Activated CD4-positive, alpha-beta T cell treated with anti-CD3 and anti-CD28 coated beads, Interleukin-2, amount 50 U/mL, for 1 hour (primary cell): ENCODE data around the gene RDM1.
"Not testable (repeated sequence)": the region's sequence is repeated elsewhere in the genome, so short reads cannot be mapped to it uniquely, and the experiment has no call there.

Source experiments
- DNase-seq: peaks from one replicate; pipeline ENCODE4 v3.0.0-alpha.2; 2020

The RDM1 gene, protein sequence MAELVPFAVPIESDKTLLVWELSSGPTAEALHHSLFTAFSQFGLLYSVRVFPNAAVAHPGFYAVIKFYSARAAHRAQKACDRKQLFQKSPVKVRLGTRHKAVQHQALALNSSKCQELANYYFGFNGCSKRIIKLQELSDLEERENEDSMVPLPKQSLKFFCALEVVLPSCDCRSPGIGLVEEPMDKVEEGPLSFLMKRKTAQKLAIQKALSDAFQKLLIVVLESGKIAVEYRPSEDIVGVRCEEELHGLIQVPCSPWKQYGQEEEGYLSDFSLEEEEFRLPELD

GRCh38 chr17:35930211-35931065, at the start of gene RDM1:
Gene RDM1, minus strand, starts transcription at chr17:35930773. Its CDS starts 46 bp downstream, at chr17:35930727.
- DNase-seq, result peak; percentile 61

- DNase-seq, result no peak
Measured at GRCh38 chr17:35978346-35978745, 47.8 kb upstream of the RDM1 start.

DNA sequence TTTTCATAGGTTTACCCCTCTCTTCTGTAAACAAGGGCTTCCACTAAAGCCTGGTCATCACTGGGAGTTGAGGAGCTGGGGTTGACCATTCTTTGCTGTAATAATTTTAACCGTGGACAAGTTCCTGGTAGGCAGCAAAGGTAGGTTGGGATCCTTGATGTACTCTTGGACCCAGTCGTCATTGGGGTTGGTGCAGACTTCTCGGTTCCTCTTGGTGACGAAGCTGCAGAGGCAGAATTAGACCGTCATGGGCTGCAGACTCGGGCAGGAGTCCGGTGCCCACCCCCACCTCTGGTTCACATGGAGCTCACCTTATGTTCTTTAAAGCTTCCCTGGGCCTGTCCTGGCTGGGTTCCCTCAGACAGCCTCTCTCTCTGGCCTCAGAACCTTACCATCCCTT, 46.9 kb upstream of the RDM1 start:
- no peak for DNase-seq

DNA sequence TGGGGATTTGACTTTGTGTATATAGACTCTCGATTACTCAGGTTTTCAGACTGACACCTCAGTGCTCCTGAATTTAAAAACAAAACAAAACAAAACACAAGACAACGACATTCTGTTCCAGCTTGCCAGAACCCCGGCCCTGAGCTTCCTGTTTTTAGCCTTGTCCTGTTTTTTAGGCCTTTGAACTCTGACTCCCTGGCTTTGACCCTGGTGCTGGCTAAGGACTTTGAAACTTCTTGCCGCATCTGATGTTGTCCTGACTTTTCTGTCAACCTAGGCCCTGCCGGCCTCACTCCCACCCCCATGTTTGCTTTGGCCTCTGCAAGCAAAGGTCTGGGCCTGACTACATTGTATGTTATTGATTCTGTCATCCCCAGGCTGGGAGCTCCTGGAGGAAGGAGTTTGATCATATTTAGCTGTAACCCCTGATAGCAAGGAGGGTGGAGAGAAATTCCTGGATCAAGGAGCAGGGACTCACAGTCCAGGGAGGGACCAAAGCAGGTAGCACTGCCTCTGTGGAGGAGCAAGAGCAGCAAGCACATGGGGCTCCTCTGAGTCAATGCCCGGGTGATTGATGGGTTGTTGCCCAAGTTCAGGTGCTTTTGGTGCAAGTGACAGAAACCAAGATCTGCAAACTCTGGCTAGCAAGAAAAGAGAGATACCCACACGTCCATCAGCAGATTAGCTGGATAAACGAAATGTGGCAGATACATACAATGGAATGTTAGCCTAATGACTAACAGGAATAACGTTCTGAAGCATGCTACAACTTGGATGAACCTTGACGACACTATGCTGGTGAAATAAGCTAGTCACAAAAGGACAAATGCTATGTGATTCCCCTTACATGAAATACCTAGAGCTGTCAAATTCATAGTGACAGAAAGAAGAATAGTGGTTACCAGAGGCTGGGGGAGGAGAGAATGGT, 43.0 kb upstream of the RDM1 start:
- no peak for DNase-seq

DNA sequence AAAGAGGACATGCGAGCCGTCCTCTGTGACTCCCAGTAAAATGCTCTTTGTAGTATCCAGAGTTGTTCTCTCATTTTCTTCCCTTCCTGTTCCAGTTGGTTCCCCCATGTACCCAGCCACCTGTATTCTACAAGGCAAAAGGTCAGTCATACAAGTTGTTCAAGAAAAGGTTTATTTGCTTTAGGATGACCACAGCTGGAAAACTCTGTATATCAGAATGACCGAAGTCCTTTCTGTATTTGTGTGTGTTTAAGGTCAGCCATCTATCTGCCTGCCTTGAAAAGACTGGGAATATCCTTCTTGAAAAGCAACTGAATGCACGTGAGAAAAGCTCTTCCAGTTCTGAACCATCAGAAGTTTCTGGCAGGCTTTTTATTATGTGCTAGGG, 42.4 kb upstream of the RDM1 start:
- no peak for DNase-seq

DNA sequence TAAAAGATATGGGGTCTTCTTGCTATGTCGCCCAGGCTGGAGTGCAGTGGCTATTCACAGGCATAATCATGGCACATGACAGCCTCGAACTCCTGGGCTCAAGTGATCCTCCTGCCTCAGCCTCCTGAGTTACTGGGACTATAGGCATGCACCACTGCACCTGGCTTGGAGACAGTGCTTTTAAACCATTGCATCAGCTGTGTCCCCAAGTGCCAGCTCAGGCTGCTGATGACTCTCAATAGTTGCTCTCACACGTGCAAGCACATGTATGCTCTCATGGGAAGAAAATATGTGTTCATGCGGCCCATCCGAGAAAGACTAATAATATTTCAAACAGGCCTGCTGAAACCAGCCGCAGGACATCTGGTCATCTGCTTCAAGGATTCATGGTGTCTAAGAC, 42.0 kb upstream of the RDM1 start:
- no peak for DNase-seq

DNA sequence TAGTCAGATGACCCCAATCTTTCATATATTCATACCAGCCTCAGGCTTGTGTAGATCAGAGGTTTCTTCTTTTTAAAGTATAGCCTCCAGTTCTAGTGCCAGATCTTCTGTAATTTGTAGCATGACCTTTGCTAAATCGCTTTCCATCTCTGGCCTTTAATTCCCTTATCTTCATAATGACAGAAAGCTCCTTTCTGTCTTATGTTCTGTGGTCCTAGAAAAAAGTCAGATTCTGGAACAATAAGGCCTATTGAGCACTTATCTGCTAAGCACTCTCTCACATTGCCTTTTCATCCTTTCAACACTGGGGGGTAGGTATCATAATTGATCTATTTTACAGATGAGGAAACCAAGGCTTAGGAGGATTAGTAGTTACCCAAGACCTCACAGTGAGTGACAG, 41.5 kb upstream of the RDM1 start:
- no peak for DNase-seq

DNA sequence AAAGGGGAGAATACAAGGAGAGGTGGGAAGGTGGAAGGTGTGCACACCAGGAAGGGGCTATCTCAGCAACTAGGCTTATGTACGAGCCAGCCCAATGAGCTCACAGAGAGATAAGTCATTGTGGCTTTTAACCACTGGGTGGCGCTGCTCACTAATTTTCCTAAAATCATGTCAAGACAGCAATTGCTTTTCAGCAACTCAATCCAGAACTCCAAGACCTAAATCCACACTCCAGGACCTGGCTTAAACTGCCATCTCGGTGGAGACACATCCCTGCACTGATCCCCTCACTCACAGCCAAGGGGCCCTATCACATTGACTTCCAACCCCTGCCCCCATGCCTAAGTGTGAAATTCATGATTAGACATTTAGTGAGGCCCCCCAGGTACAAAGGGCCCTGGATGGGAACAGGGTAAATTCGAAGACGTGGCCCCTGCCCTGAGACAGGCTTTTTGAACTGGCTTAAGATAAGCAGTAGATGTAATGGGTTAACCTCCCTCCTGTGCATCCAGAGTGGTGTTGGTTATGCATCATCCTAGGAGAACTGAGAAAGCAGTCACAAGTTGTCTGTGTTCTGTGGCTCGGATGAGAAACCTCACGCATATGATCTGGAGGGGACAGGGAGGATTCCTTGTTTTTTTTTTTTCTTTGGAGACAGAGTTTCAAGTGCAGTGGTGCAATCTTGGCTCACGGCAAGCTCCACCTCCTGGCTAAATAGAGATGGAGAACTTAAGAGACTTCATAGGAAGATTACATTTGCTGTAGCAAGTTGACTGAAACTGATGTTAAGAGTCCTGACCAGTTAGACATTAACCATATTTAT, 39.2 kb upstream of the RDM1 start:
- DNase-seq, result peak; percentile 64

GRCh38 chr17:35968520-35969054, 38.0 kb upstream of the RDM1 start:
- no peak for DNase-seq

- no peak for DNase-seq
Measured at GRCh38 chr17:35965272-35965671, 34.7 kb upstream of the RDM1 start.

DNA sequence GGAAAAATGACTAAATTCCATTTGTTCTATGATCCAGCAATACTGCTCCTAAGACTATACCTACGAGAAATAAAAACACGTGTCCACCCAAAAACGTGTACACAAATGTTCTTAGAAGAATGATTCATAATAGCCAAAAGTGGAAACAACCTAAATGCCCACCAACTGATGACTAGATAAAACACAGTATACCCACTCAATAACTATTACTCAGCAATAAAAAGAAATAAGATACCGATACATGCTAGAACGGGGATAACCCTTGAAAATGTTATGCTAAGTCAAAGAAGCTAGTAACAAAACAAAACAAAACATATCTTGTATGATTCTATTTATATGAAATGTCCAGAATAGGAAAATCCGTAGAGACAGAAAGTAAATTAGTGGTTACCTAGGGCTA, 33.1 kb upstream of the RDM1 start:
- no peak for DNase-seq

GRCh38 chr17:35953720-35954119, 23.1 kb upstream of the RDM1 start:
- no peak for DNase-seq

DNA sequence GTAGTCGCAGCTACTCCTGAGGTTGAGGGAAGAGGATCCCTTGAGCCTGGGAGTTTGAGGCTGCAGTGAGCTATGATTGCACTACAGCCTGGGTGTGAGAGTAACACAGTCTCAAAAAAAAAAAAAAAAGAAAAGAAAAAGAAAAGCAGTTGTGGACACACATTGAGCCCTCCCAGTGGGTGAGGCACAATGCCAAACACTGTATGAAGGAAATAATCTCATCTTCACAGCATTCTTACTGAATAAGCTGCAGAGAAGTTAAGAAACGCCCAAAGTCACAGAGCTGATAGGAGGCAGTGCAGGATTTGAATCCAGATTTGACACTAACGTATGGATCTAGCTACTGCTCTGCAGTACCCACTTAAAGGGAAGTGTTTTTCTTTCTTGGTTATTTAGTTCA, 18.8 kb upstream of the RDM1 start:
- no peak for DNase-seq

DNA sequence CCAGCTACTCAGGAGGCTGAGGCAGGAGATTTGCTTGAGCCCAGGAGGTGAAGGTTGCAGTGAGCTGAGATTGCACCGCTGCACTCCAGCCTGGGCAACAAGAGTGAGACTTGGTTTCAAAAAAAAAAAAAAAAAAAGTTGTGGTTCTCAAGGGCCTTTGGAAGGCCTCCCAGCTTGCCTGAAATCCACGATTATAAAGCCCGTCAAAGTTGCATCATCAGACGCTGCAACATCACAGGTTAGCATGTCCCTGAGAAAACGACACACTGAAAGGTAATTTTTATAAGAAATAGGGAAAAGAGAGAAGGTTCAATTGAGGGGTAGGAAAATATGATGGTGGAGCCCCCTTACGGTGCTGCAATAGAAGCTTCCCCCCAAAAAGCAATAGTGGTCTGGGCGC, 17.5 kb upstream of the RDM1 start:
- DNase-seq, result no peak

- peak; percentile 31 for DNase-seq
Measured at GRCh38 chr17:35947156-35947585, 16.6 kb upstream of the RDM1 start.

- DNase-seq, result no peak
Measured at GRCh38 chr17:35944151-35944550, 13.6 kb upstream of the RDM1 start.

- DNase-seq, result no peak
Measured at GRCh38 chr17:35943537-35943936, 13.0 kb upstream of the RDM1 start, which contains the start of gene LYZL6. Gene LYZL6, minus strand, starts transcription at chr17:35943713. Its CDS starts 4,357 bp downstream, at chr17:35939356.

DNA sequence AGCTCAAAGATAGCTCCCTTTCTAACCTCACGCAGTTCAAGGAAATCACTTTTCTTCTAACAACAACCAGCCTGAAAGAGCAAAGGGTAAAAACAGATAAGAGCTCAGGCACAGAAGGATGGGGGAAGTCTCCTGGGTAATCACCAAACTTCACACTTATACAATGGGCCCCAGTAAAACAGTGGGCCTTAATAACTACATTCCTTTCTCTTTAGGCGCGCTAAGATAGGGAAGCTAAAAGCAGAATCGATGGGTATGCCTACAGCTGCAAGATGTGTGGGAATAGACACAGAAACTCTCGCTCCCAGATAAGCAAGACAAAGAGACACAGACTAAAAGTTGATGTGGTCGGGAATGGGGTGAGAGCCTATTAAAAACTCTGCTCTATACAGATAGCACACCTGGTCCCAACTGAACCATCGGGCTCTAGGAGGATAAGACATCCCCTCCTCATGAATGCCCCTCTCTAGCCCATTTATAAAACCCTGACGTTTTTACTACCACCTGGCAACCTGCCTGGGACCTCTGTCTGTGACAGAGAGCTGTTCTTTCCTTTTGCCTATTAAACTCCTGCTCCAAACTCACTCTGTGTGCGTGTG, 12.1 kb upstream of the RDM1 start:
- no peak for DNase-seq

DNA sequence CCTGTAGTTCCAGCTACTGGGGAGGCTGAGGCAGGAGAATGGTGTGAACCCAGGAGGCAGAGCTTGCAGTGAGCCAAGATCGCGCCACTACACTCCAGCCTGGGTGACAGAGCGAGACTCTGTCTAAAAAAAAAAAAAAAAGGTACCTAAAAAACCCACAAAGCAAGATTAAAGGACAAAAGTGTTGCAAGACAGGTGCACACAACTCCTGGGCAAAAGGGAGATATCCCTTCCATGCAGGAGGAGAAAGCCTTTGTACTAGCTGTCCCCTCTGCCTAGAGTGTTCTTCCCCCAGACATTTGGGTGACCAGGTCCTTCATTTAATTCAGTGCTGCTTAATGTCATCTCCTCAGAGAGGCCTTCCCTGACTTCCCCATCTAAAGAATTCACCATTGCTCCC, 7.9 kb upstream of the RDM1 start:
- not testable (repeated sequence) for DNase-seq

DNA sequence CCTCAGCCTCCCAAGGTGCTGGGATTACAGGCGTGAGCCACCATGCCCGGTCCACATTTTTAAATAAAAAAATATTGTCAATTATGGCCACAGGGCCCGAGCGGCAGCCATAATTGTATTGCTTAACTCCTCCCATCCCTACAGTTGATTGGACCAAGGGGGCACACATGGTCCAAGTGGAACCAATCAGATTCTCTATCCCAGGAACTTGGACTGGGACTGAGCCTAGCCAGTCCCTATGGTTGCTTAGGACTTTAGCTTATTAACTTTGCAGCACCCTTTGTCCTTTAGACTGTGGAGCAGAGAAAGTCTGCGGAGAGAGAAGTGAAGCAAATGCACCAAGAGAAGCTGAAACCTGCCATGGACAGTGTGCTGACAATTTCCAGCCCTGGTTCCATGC, 5.5 kb upstream of the RDM1 start:
- DNase-seq, result no peak

DNA sequence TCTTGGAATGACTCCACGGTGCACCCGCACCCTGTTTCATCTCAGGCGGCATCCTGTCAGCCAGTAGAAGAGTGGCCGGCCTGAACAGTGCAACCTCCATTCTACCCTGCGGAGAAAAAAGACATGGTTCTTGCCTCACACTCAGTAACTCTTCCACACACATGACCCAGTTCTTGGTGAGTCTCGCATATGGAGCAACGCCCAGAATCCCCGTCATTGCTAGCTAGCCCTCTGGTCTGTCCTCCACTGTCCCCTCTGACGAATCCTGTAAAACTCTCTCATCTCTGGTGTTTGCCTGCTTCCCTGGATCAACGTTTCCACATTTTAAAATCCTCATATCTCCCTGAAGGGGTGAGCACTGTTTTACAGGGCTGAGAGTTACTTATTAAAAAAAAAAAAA, 4.2 kb upstream of the RDM1 start:
- DNase-seq, result no peak

DNA sequence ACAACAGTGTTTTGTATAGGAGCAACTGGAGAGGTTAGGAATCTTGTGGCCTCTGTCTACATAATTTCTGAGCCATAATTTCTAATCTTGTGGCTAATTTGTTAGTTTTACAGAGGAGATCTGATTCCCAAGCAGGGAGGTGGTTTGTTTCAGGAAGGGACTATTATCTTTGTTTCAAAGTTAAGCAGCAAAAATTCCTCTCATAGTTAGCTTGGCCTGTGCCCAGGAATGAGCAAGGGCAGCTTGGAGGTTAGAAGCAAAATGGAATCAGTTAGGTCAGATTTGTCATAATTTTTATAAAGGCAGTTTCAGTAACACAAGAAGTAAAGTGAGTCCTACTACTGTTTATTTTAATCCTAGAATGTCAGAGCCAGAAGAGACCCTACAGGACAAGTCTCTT, 2.0 kb upstream of the RDM1 start:
- no peak for DNase-seq
